Measurements from ENCODE around the gene ZNF524. TPM values are rescaled to one million over a fixed set of nuclear protein-coding genes. Genes with fewer than 3 reads are reported as not detected.

The ZNF524 gene
- total RNA-seq, 1 donor from 2014 or later, result 7.9 TPM

DNA sequence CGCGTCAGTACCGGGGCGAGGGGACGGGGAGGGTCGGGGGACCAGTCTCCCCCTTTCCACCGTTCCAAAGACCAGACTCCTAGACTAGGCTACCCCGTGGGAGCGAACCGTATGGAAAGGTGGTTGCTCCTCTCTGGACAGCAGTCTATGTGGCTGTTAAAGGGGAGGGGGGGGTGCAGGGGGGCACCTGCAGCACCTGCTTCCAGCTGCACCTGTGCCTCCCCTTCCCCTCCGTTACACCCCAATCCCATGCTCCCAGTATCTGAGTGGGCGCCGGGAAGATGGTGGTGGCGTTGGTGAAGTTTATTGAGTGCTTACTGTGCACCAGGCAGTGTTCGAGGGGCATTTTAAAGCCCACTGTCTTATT is 557 bp downstream of the ZNF524 start:
- Mint-ChIP-seq H3K27ac (peak overlapping the region; percentile 92), H3K27me3 (no peaks in the 10 kb centered on the region), H3K4me3 (ENCODE audit: low read depth) (peak overlapping the region; percentile 71), H3K36me3 (ENCODE audit: insufficient read depth) (peaks cover 19% of the 10 kb centered on the region), H3K9me3 (ENCODE audit: low read depth) (peaks cover 2% of the 10 kb centered on the region), H3K4me1 (ENCODE audit: low read depth) (peaks cover 11% of the 10 kb centered on the region)
- no peak for DNase-seq (ENCODE audit: low spot score, unreplicated experiment)
- TF ChIP-seq CTCF (IDR thresholded peaks at IDR 0.05; ENCODE audit: unreplicated experiment), result no peak

DNA sequence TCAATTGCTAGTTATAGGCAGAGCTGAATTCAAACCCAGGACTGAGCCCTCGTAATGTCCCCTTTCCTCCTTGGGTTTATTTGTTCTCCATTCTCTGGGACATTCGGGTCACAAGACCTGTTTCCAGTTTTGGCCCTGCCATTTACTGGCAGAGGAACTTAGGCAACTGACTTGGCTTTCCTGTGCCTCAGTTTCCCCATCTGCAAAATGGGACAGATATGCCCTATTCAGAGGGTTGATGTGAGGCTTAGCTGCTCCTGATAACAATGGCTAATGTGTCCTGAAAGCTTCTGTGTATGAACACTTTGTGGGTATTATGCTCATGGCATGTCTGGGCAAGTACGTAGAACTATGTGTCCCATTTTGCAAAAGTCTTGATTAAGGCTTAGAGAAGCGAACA is 996 bp downstream of the ZNF524 start:
- peaks cover 2% of the 10 kb centered on the region for H3K9me3 Mint-ChIP-seq (ENCODE audit: low read depth)
- H3K36me3 Mint-ChIP-seq (ENCODE audit: insufficient read depth), result peaks cover 14% of the 10 kb centered on the region
- no peak for DNase-seq (ENCODE audit: low spot score, unreplicated experiment)
- no peak for TF ChIP-seq CTCF (IDR thresholded peaks at IDR 0.05; ENCODE audit: unreplicated experiment)
- peak overlapping the region; percentile 71 for H3K4me3 Mint-ChIP-seq (ENCODE audit: low read depth)
- H3K4me1 Mint-ChIP-seq (ENCODE audit: low read depth), result peaks cover 13% of the 10 kb centered on the region
- H3K27ac Mint-ChIP-seq, result peak overlapping the region; percentile 92
- H3K27me3 Mint-ChIP-seq, result no peaks in the 10 kb centered on the region

- Mint-ChIP-seq H3K4me1 (ENCODE audit: low read depth) (peaks cover 22% of the 10 kb centered on the region), H3K9me3 (ENCODE audit: low read depth) (peaks cover 2% of the 10 kb centered on the region), H3K36me3 (ENCODE audit: insufficient read depth) (peaks cover 6% of the 10 kb centered on the region), H3K27ac (no peak overlapping the region), H3K4me3 (ENCODE audit: low read depth) (no peak overlapping the region), H3K27me3 (no peaks in the 10 kb centered on the region)
- no peak for DNase-seq (ENCODE audit: low spot score, unreplicated experiment)
- TF ChIP-seq CTCF (IDR thresholded peaks at IDR 0.05; ENCODE audit: unreplicated experiment), result no peak
These were observed 2.3 kb downstream of the ZNF524 start for GRCh38 chr19:55602104-55603001.

GRCh38 chr19:55603115-55603514 is 3.0 kb downstream of the ZNF524 start:
- Mint-ChIP-seq H3K9me3 (ENCODE audit: low read depth) (peaks cover 2% of the 10 kb centered on the region), H3K27ac (no peak overlapping the region), H3K4me3 (ENCODE audit: low read depth) (peak overlapping the region; percentile 33), H3K36me3 (ENCODE audit: insufficient read depth) (peaks cover 7% of the 10 kb centered on the region), H3K4me1 (ENCODE audit: low read depth) (peaks cover 25% of the 10 kb centered on the region), H3K27me3 (no peaks in the 10 kb centered on the region)
- TF ChIP-seq CTCF (IDR thresholded peaks at IDR 0.05; ENCODE audit: unreplicated experiment), result no peak
- DNase-seq (ENCODE audit: low spot score, unreplicated experiment), result no peak

- no peak for TF ChIP-seq CTCF (IDR thresholded peaks at IDR 0.05; ENCODE audit: unreplicated experiment)
- Mint-ChIP-seq H3K4me1 (ENCODE audit: low read depth) (peaks cover 23% of the 10 kb centered on the region), H3K27me3 (no peaks in the 10 kb centered on the region), H3K9me3 (ENCODE audit: low read depth) (peaks cover 2% of the 10 kb centered on the region), H3K27ac (no peak overlapping the region), H3K36me3 (ENCODE audit: insufficient read depth) (peaks cover 5% of the 10 kb centered on the region), H3K4me3 (ENCODE audit: low read depth) (peak overlapping the region; percentile 80)
- no peak for DNase-seq (ENCODE audit: low spot score, unreplicated experiment)
These were observed 3.6 kb downstream of the ZNF524 start for GRCh38 chr19:55603581-55604292.
